ENCODE data around the gene CDC45. TPM values are rescaled to one million over a fixed set of nuclear protein-coding genes. Genes with fewer than 3 reads are reported as not detected.

Gene CDC45
- total RNA-seq, 2 donors from 2014 or later: 0.99 TPM; not detected in 1

DNA sequence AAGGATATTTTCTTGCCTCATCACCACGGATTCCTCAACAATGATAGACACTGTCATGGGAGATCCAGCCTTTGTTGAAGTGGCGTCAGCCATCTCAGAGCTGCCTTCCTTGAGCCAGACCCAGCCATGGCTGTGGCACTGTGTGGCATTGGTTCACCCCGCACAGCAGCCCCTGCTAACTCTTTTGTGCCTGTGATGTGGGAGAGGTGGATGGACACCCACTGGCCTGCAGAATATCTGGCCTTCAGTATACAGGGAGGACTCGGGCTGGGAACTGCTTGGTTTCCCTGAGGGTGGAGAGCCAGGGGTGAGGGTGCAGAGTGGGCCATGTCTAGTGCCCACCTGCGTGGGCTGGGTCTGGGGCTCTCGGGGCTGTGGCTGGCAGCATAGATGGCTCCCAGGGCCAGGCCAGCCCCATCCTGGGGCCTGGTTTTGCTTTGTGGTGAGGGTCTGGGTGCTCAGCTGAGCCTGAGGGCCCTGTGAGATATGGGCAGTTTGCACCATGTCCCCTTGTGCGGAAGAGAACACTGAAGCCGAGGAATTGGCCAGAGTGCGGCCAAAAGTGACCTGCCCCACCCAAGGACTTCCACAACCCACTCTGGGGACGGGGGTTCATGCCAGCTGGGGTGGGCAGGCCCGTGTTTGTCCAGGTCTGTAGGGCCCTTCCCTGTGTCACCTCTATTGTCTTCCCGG lies 38.3 kb downstream of the CDC45 start:
- Histone ChIP-seq H3K9me3 (no peaks in the 10 kb centered on the region), H3K4me1 (ENCODE audit: control insufficient read depth in 1 of 2, low read depth in 2 of 2) (no peaks in the 10 kb centered on the region), H3K27ac (no peak overlapping the region), H3K36me3 (no peaks in the 10 kb centered on the region), H3K27me3 (replicated peaks; ENCODE audit: insufficient read depth) (no peaks in the 10 kb centered on the region), H3K4me3 (no peak overlapping the region)
- ATAC-seq (ENCODE audit: insufficient number of reproducible peaks, low FRiP score, low read depth) (no peak), DNase-seq (ENCODE audit: low spot score) (no peak)
- TF ChIP-seq, protein P1, sequence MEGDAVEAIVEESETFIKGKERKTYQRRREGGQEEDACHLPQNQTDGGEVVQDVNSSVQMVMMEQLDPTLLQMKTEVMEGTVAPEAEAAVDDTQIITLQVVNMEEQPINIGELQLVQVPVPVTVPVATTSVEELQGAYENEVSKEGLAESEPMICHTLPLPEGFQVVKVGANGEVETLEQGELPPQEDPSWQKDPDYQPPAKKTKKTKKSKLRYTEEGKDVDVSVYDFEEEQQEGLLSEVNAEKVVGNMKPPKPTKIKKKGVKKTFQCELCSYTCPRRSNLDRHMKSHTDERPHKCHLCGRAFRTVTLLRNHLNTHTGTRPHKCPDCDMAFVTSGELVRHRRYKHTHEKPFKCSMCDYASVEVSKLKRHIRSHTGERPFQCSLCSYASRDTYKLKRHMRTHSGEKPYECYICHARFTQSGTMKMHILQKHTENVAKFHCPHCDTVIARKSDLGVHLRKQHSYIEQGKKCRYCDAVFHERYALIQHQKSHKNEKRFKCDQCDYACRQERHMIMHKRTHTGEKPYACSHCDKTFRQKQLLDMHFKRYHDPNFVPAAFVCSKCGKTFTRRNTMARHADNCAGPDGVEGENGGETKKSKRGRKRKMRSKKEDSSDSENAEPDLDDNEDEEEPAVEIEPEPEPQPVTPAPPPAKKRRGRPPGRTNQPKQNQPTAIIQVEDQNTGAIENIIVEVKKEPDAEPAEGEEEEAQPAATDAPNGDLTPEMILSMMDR (IDR thresholded peaks at IDR 0.05): no peak

DNA sequence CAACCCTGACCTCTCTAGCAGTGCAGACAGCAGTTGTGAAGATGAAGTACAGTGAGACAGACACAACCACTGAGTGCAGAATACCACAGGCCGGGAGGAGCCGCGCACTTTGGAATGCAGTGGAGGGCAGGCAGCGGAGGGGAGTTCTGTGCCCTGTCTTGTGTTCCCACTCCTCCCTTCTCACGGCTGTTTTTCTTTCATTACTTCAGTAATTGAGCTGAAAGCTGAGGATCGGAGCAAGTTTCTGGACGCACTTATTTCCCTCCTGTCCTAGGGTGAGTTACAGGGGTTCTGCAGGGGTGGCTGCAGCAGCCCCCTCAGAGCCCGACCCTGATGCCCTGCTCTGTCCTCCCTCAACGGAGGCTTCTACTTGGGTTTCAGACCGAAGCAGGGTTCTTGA lies 38.9 kb downstream of the CDC45 start:
- H3K36me3 ChIP-seq: no peaks in the 10 kb centered on the region

DNA sequence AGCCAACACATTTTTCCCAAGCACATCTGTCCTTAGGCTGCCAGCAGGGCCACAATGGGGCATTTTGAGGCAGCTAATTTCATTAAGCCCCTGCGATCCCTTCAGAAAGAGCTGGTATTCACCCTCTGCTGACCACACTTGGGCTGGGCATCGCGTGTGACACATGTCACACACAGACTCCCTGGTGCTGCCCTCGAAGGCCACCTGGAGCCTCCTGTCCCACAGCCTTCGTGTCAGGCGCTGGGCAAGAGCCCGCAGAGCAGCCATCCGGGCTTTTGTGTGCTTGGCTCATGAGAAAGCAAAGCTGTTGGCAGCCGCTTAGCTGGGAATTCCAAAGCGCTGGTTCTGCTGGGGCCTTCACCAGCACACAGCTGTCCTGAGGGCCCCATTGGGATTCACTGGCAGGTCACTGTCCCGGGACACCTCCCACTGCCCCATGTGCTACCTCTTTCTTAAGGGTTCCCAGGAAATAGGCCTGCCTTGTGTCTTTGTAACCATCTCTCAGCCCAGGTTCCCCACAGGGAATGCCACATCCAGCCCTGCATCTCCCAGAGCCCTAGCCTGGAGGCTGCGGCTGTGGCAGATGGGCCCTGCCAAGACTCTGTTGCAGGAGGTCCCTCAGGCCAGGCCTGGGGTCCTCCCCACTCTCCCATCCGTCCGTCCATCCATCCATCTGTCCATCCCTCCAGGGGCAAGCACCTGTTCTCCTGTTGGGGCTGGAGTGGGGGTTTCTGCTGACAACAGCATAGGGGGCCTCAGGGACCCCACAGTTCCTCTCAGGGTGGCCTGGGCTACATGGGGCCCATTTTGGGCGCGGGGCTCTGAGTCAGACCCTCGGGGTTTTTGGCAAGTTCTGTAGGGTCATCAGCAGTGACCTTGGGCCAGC lies 39.6 kb downstream of the CDC45 start:
- ATAC-seq (ENCODE audit: insufficient number of reproducible peaks, low FRiP score, low read depth) (no peak), DNase-seq (ENCODE audit: low spot score) (no peak)
- TF ChIP-seq, protein P1 (IDR thresholded peaks at IDR 0.05): no peak
- Histone ChIP-seq H3K36me3 (no peaks in the 10 kb centered on the region), H3K27ac (no peak overlapping the region), H3K4me1 (ENCODE audit: control insufficient read depth in 1 of 2, low read depth in 2 of 2) (peaks cover 0 to 9% of the 10 kb centered on the region in 2 donors), H3K4me3 (no peak overlapping the region), H3K27me3 (replicated peaks; ENCODE audit: insufficient read depth) (no peaks in the 10 kb centered on the region), H3K9me3 (no peaks in the 10 kb centered on the region)

More for the DNA sequence above, 38.9 kb downstream of the CDC45 start:
- H3K9me3 ChIP-seq: no peaks in the 10 kb centered on the region
- TF ChIP-seq, protein P1 (IDR thresholded peaks at IDR 0.05): no peak
- H3K27me3 ChIP-seq (replicated peaks; ENCODE audit: insufficient read depth): no peaks in the 10 kb centered on the region
- H3K27ac ChIP-seq: no peak overlapping the region
- DNase-seq (ENCODE audit: low spot score) (no peak), ATAC-seq (ENCODE audit: insufficient number of reproducible peaks, low FRiP score, low read depth) (no peak)
- no peak overlapping the region for H3K4me3 ChIP-seq
- H3K4me1 ChIP-seq (ENCODE audit: control insufficient read depth in 1 of 2, low read depth in 2 of 2): peaks cover 0 to 3% of the 10 kb centered on the region in 2 donors

DNA sequence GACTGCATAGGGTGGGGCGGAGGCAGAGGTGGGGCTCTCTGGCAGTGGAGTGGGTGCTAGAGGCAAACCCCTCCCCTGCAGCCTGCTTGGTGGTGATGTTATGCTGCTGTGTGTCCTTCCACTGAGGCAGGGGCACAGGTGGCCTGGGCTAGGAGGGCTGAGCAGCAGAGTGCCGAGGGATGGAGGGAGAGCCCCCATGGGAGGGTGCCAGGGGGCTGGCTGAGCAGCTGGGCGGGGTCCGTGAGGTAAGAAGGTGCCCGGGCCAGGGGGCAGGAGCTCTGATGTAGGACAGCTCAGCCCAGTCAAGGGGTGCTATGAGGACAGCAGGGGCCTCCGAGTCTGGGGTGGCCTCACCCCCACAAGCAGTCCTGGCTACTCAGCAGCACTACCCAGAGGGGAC lies 40.3 kb downstream of the CDC45 start:
- DNase-seq (ENCODE audit: low spot score) (no peak), ATAC-seq (ENCODE audit: insufficient number of reproducible peaks, low FRiP score, low read depth) (no peak)
- H3K27ac ChIP-seq: no peak overlapping the region
- H3K27me3 ChIP-seq (replicated peaks; ENCODE audit: insufficient read depth): no peaks in the 10 kb centered on the region
- no peak overlapping the region for H3K4me3 ChIP-seq
- TF ChIP-seq, protein P1 (IDR thresholded peaks at IDR 0.05): no peak
- no peaks in the 10 kb centered on the region for H3K9me3 ChIP-seq
- H3K4me1 ChIP-seq (ENCODE audit: control insufficient read depth in 1 of 2, low read depth in 2 of 2): peaks cover 0 to 10% of the 10 kb centered on the region in 2 donors
- no peaks in the 10 kb centered on the region for H3K36me3 ChIP-seq

DNA sequence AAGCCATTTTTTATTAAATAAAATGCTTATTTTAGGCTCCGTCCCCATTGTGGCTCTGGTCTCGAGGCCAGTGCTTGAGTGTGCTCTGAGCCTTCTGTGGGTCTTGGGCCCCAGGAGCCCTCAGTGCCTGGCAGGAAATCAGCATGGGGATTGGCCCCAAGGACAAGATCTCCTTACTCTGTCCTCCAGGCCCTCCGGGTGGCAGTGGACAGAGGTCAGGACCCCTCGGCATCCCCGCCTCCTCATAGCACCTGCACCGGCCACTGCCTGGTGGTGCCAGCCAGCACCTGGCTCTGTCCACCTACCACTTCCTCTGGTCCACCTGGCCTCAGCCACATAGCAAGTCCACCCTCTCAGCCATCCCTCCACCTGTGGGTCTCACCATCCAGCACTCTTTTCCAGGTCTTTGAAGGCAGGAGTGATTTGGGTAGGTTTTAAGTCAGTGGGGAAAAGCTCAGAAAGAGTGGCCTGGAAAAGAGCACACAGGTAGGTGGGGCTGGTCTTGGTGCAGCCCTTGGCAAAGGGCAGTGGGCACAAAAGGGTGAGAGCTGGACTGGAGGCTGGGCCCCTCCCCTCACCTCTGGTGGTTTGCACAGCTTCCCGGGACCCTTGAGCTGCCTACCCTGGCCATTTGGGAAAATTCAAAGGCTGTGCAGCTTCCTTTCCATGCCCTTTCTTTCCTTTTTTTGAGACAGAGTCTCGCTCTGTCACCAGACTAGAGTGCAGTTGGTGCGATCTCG lies 41.0 kb downstream of the CDC45 start:
- no peak for DNase-seq (ENCODE audit: low spot score)
- no peaks in the 10 kb centered on the region for H3K27me3 ChIP-seq (replicated peaks; ENCODE audit: insufficient read depth)
- ATAC-seq (ENCODE audit: insufficient number of reproducible peaks, low FRiP score, low read depth): no peak
- peaks cover 0 to 10% of the 10 kb centered on the region in 2 donors for H3K4me1 ChIP-seq (ENCODE audit: control insufficient read depth in 1 of 2, low read depth in 2 of 2)
- H3K36me3 ChIP-seq: no peaks in the 10 kb centered on the region
- no peak overlapping the region for H3K27ac ChIP-seq
- H3K9me3 ChIP-seq: no peaks in the 10 kb centered on the region
- no peak overlapping the region for H3K4me3 ChIP-seq
- TF ChIP-seq, protein P1 (IDR thresholded peaks at IDR 0.05): no peak
